GM13977 (cell line): ENCODE data around the gene GMDS.

ENCODE experiments used
- DNase-seq: peaks from one replicate; pipeline ENCODE4 v3.0.0; 2012; ENCODE audit warnings: low spot score
- CTCF ChIP-seq: IDR thresholded peaks from 2 replicates; pipeline ENCODE4 v1.5.1; 2012; ENCODE audit warnings: mild to moderate bottlenecking, control low read depth; ENCODE audit not compliant: insufficient read depth; ENCODE audit errors: extremely low read depth, missing control alignments
- in situ Hi-C: fragments of 300-500 bp; cut with MboI; formaldehyde crosslinking; loops from one replicate; pipeline ENCODE4 v1.12.0; 2022; ENCODE audit warnings: low sequenced_read_pairs, low pct_unique_long_range_greater_than_20kb, mixed read lengths, inconsistent platforms; ENCODE audit not compliant: unreplicated experiment

Gene GMDS

GRCh38 chr6:1923449-1923848 lies 322.0 kb downstream of the GMDS start:
- no peak for TF ChIP-seq CTCF
- in situ Hi-C loops, result no loop called here
- no peak for DNase-seq

DNA sequence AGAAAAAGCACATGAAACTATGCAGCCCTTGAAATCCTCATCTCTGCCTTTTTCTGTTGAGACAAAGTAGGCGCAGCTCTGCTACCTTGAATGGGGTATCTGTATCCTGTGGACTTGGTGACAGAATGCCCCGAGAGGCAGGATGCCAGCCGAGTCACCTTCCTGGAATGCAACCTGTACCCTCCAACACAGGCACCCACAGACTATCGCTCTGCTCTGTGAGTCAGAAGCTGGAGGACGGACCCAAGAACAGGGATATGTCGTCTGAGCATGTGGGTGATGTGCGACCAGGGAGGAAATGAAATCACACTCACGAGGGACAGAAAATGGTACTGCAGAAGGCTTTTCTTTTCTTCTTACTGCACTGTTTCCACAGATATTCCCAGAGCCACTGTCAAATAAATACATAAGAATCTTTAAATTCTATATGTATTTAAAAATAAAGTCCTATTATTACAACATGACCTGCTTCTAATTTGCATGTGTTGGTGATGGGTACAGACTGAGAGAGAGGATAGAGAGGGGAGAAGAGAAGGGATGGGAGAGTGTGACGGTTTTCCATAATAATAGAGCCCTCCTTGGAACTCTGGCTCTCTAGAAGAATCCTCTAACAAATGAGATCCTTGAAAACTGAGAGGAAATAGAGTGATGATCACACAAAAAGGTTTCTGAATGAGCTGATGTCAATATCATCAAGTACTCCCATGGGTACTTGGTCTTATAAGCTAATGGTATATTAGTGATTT lies 327.6 kb downstream of the GMDS start:
- DNase-seq, result no peak
- in situ Hi-C loops, result no loop called here
- TF ChIP-seq CTCF, result no peak

GRCh38 chr6:1916334-1917070 lies 328.9 kb downstream of the GMDS start:
- no peak for DNase-seq
- in situ Hi-C loops, result no loop called here
- no peak for TF ChIP-seq CTCF

- TF ChIP-seq CTCF, result no peak
- DNase-seq, result no peak
- in situ Hi-C loops, result no loop called here
Measured at GRCh38 chr6:1915226-1915625, 330.2 kb downstream of the GMDS start.

DNA sequence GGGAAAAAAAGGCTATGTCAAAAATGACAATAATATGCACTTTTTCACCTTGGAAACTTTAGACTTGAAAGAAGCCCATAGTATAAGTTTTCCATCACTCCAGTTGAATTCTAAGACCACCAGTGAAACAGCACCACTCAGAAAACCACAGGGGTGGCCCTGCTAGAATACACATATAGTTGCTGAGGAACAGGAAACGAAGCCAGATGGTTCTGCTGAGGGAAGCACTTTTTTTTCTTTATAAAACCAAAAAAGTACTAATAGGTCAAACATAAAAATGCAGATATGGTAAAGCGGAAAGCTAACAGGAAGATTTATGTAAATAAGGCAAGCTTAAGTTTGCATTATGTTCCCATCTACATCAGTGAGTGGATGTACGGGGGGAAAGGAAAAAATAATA lies 331.8 kb downstream of the GMDS start:
- no peak for DNase-seq
- in situ Hi-C loops, result no loop called here
- TF ChIP-seq CTCF, result no peak

DNA sequence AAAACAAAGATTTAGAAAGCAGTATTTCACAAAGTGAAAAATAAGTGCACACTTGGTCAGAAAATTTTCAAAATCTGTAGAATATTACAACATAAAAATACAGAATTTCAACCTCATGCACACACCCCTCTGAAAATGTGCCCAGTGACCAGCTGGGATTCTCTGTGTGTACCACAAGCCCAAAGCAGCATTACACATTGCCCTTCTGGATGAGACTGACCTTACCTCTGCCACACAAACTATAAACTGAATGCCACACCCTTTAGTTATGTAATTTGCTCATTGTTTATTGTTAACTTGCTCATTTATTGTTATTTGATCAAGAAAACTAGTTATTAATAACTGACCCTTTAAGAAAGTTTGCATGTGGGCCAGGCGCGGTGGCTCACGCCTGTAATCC lies 332.7 kb downstream of the GMDS start:
- no peak for DNase-seq
- no peak for TF ChIP-seq CTCF
- in situ Hi-C loops, result no loop called here
